GM12878 (cell line): Measurements from ENCODE around the gene LRRC15. TPM values are rescaled to one million over a fixed set of nuclear protein-coding genes. Genes with fewer than 3 reads are reported as not detected.

Experiments
- ATAC-seq: fragments of 200-7000 bp; cut with Tn5 transposase; 3 replicates; pipeline ENCODE4 v1.9.1; 2020; ENCODE audit warnings: mild to moderate bottlenecking, moderate library complexity
- BruUV-seq: library from RNA; stranded (reverse); fragments of 400-500 nt; replicated peaks from 2 replicates; lab custom pipeline; 2021; lab: Mats Ljungman, UMichigan
- CTCF ChIA-PET: fragments of 300-600 bp; sonication (Branson Sonifier 250); formaldehyde crosslinking; extraction: SDS; loops from one replicate; lab custom pipeline; 2021; ENCODE audit warnings: inconsistent platforms; lab: Yijun Ruan, JAX
- POLR2A ChIA-PET: fragments of 350-600 bp; formaldehyde crosslinking; extraction: SDS; loops from one replicate; lab custom pipeline; 2021; ENCODE audit warnings: inconsistent platforms; lab: Charles Lee
- RAD21 ChIA-PET: fragments of 300-600 bp; sonication (Branson Sonifier 250); formaldehyde crosslinking; loops from one replicate; lab custom pipeline; 2023; ENCODE audit warnings: antibody characterized with exemption; ENCODE audit not compliant: unreplicated experiment; lab: Charles Lee
- SMC1A ChIA-PET: fragments of 300-600 bp; sonication (Branson Sonifier 250); formaldehyde crosslinking; loops from one replicate; lab custom pipeline; 2023; ENCODE audit not compliant: unreplicated experiment, uncharacterized antibody; lab: Charles Lee
- DNase-seq: peaks from one replicate; pipeline ENCODE4 v3.0.0-alpha.2; 2011; ENCODE audit warnings: low read depth, low spot score
- FAIRE-seq: peaks from 3 replicates; lab custom pipeline; 2011; peaks lifted over from hg19 to GRCh38; lab: Jason Lieb, UNC
- H2AFZ ChIP-seq: 2 replicates; pipeline ENCODE4 v1.6.0; 2011; ENCODE audit warnings: low read depth, low read length, control low read depth; ENCODE audit not compliant: control insufficient read depth
- H3K27ac ChIP-seq: 2 replicates; pipeline ENCODE4 v1.5.1; 2011; ENCODE audit warnings: control low read depth; ENCODE audit not compliant: control insufficient read depth, insufficient read depth
- H3K27me3 ChIP-seq, 2 experiments: replicated peaks in 1 of 2; 2 replicates each; pipeline versions ENCODE4 v1.6.0 to v1.6.1; 2011; ENCODE audit warnings: low read length in 1 of 2; ENCODE audit not compliant: control insufficient read depth in 2 of 2, insufficient read depth in 2 of 2
- H3K36me3 ChIP-seq, 2 experiments: 2 replicates each; pipeline ENCODE4 v1.5.1; 2011; ENCODE audit warnings: low read length in 1 of 2; ENCODE audit not compliant: control insufficient read depth in 2 of 2, insufficient read depth in 2 of 2
- H3K4me1 ChIP-seq: 2 replicates; pipeline ENCODE4 v1.6.1; 2011; ENCODE audit warnings: mild to moderate bottlenecking, low read length, moderate library complexity, mixed read lengths; ENCODE audit not compliant: control insufficient read depth, insufficient read depth
- H3K4me2 ChIP-seq: 2 replicates; pipeline ENCODE4 v1.6.0; 2011; ENCODE audit warnings: control low read depth; ENCODE audit not compliant: control insufficient read depth, insufficient read depth
- H3K4me3 ChIP-seq: fragments of 200-600 bp; sonication (generic); 2 replicates; pipeline ENCODE4 v1.5.1; 2016
- H3K79me2 ChIP-seq: 2 replicates; pipeline ENCODE4 v1.6.0; 2011; ENCODE audit warnings: low read length; ENCODE audit not compliant: control insufficient read depth, insufficient read depth
- H3K9ac ChIP-seq: 2 replicates; pipeline ENCODE4 v1.8.0; 2011; ENCODE audit warnings: low read length, control low read depth, mixed read lengths; ENCODE audit not compliant: control insufficient read depth, insufficient read depth
- H3K9me3 ChIP-seq: replicated peaks from 3 replicates; pipeline ENCODE4 v1.5.1; 2011; ENCODE audit warnings: mild to moderate bottlenecking, low read length; ENCODE audit not compliant: control insufficient read depth, insufficient read depth
- H4K20me1 ChIP-seq: 2 replicates; pipeline ENCODE4 v1.6.0; 2011; ENCODE audit not compliant: control insufficient read depth, insufficient read depth
- BCL11A ChIP-seq: IDR thresholded peaks from 2 replicates; pipeline ENCODE4 v1.6.1; 2011; ENCODE audit warnings: low read depth, low read length
- CHD4 ChIP-seq: fragments of 200-600 bp; sonication (generic); IDR thresholded peaks from 2 replicates; pipeline ENCODE4 v1.6.1; 2016; ENCODE audit warnings: mild to moderate bottlenecking
- CREB1 ChIP-seq: IDR thresholded peaks from 2 replicates; pipeline ENCODE4 v1.6.1; 2012; ENCODE audit warnings: low read depth, mild to moderate bottlenecking, inconsistent platforms
- EED ChIP-seq: sonication (generic); IDR thresholded peaks from 2 replicates; pipeline ENCODE4 v1.6.1; 2016; ENCODE audit warnings: antibody characterized with exemption, low read depth
- ELK1 ChIP-seq: IDR thresholded peaks from 2 replicates; pipeline ENCODE4 v1.6.1; 2012; ENCODE audit warnings: low read depth, low read length, improper control_type of control experiment
- NKRF ChIP-seq: fragments of 450-650 bp; conservative IDR thresholded peaks from 2 replicates; pipeline ENCODE4 v1.6.1; 2017; ENCODE audit warnings: mild to moderate bottlenecking, moderate library complexity
- PAX8 ChIP-seq: fragments of 450-650 bp; IDR thresholded peaks from 2 replicates; pipeline ENCODE4 v1.6.1; 2017; ENCODE audit warnings: mild to moderate bottlenecking, moderate library complexity
- PML ChIP-seq: IDR thresholded peaks from 2 replicates; pipeline ENCODE4 v1.6.1; 2012; ENCODE audit warnings: low read length, inconsistent platforms
- POLR2AphosphoS5 ChIP-seq: IDR thresholded peaks from 2 replicates; pipeline ENCODE4 v1.6.1; 2011; ENCODE audit warnings: mild to moderate bottlenecking, low read length, inconsistent platforms
- RELA ChIP-seq: fragments of 450-650 bp; IDR thresholded peaks from 2 replicates; pipeline ENCODE4 v1.8.0; 2014; ENCODE audit warnings: borderline replicate concordance; ENCODE audit not compliant: partially characterized antibody
- SREBF2 ChIP-seq: IDR thresholded peaks from 2 replicates; pipeline ENCODE4 v1.6.1; 2012; ENCODE audit warnings: mild to moderate bottlenecking, low read length
- TARDBP ChIP-seq: IDR thresholded peaks from 2 replicates; pipeline ENCODE4 v1.6.1; 2016; ENCODE audit warnings: borderline replicate concordance
- WRNIP1 ChIP-seq: IDR thresholded peaks from 2 replicates; pipeline ENCODE4 v1.6.1; 2011; ENCODE audit warnings: low read depth, low read length, improper control_type of control experiment, borderline replicate concordance
- YY1 ChIP-seq: IDR thresholded peaks from 2 replicates; pipeline ENCODE4 v1.6.1; 2011; ENCODE audit warnings: low read depth, mild to moderate bottlenecking, low read length
- ZBTB11 ChIP-seq: fragments of 450-650 bp; formaldehyde crosslinking; IDR thresholded peaks from 2 replicates; pipeline ENCODE4 v1.5.0; 2022; ENCODE audit warnings: mild to moderate bottlenecking, missing genetic modification characterization
- WGBS: methylation state at CpG from one replicate; pipeline ENCODE4 v1.1.6; 2016; ENCODE audit warnings: low lambda C conversion rate; ENCODE audit not compliant: insufficient replicate concordance, insufficient coverage; ENCODE audit errors: missing lambda C conversion rate; 5-methylcytosine and 5-hydroxymethylcytosine counted together
- in situ Hi-C: fragments of 300-500 bp; cut with MboI; formaldehyde crosslinking; loops from 9 replicates; pipeline ENCODE4 v1.14.3; 2018; ENCODE audit warnings: mixed read lengths
- intact Hi-C: fragments of 100-400 bp; cut with micrococcal nuclease; formaldehyde crosslinking; loops from one replicate; pipeline ENCODE4 v1.14.2; 2022; ENCODE audit not compliant: unreplicated experiment
- polyA plus RNA-seq, 11 experiments: library from polyadenylated mRNA; depleted of rRNA in 4 of 11; unstranded in 6 of 11; stranded (reverse) in 5 of 11; fragments of >200 nt; fragmentation: Nextera tagmentation in 4 of 11; fragmentation: Illumina TruSeq in 1 of 11; extraction: Ambion mirVana in 4 of 11; extraction: Trizol in 1 of 11; gene quantifications; 1 replicate in 1 of 11; 2 replicates in 10 of 11; pipeline versions ENCODE4 v1.2.1 to v1.2.3, GENCODE V29; 2011 to 2016; ENCODE audit warnings: inconsistent platforms in 2 of 11, missing spikeins in 2 of 11, low read depth in 1 of 11
- total RNA-seq, 4 experiments: library from RNA; depleted of rRNA in 3 of 4; stranded (reverse); fragments of >200 nt in 3 of 4; fragmentation: Illumina TruSeq in 1 of 4; extraction: Trizol in 1 of 4; gene quantifications; 2 replicates each; pipeline versions ENCODE4 v1.2.1 to v1.2.3, GENCODE V29; 2013 to 2021

LRRC15 gene
- total and polyA plus RNA-seq, 10 of the 15 experiments (the other 5 are each of a cell fraction or from before 2014, with no cell fraction given): not detected

- ATAC-seq (no peak), DNase-seq (no peak), FAIRE-seq (no peak)
- ChIA-PET SMC1A (interaction anchor here (0.6 kb wide), 1 partner anchor 10 kb away, joined by 3 read pairs; no protein-coding TSS in a partner anchor), POLR2A (no interaction called here), CTCF (no interaction called here), RAD21 (no interaction called here)
- H3K27ac ChIP-seq: no peak overlapping the region
- no peaks in the 10 kb centered on the region for H3K79me2 ChIP-seq
- H3K27me3 ChIP-seq: no peaks in the 10 kb centered on the region; a peak in 2 of 4 replicates
- no peaks in the 10 kb centered on the region for H3K9me3 ChIP-seq
- no peaks in the 10 kb centered on the region for H3K36me3 ChIP-seq
- no peak overlapping the region for H3K4me3 ChIP-seq
- H4K20me1 ChIP-seq: no peaks in the 10 kb centered on the region
- BruUV-seq: no TSS peak
- WGBS: 66% methylated on average over 14 of the region's 14 CpGs
- no peak overlapping the region for H3K9ac ChIP-seq
- H3K4me2 ChIP-seq: no peak overlapping the region
- no peak overlapping the region for H2AFZ ChIP-seq
- H3K4me1 ChIP-seq: no peaks in the 10 kb centered on the region
- in situ Hi-C loops: no loop called here
- intact Hi-C loops: no loop called here
- TF ChIP-seq ELK1: no peak
- TF ChIP-seq ZBTB11 (CRISPR knock-in tag): no peak
- no peak for TF ChIP-seq YY1
- TF ChIP-seq EED: no peak
- TF ChIP-seq TARDBP: no peak
- TF ChIP-seq NKRF: no peak
- TF ChIP-seq BCL11A: no peak
- no peak for TF ChIP-seq SREBF2
- no peak for TF ChIP-seq PAX8
- TF ChIP-seq PML: no peak
- no peak for TF ChIP-seq WRNIP1
- TF ChIP-seq POLR2AphosphoS5: no peak
- TF ChIP-seq CREB1: no peak
- no peak for TF ChIP-seq RELA
- no peak for TF ChIP-seq CHD4
Observed at GRCh38 chr3:194383276-194383940, 13.9 kb upstream of the LRRC15 start.
